OCI-LY7 (cell line): ENCODE measurements around the gene HS3ST1. TPM values are rescaled to one million over a fixed set of nuclear protein-coding genes. Genes with fewer than 3 reads are reported as not detected.

Experiments used
- BruUV-seq: library from RNA; stranded (reverse); fragments of 400-500 nt; replicated peaks from 2 replicates; lab custom pipeline; 2021; lab: Mats Ljungman, UMichigan
- CTCF ChIA-PET: fragments of 300-600 bp; sonication (Branson Sonifier 250); formaldehyde crosslinking; loops from one replicate; lab custom pipeline; 2022; ENCODE audit warnings: antibody characterized with exemption; ENCODE audit not compliant: unreplicated experiment; lab: Charles Lee
- POLR2A ChIA-PET: fragments of 300-600 bp; sonication (Branson Sonifier 250); formaldehyde crosslinking; loops from one replicate; lab custom pipeline; 2022; ENCODE audit warnings: antibody characterized with exemption; lab: Charles Lee
- DNase-seq: peaks from one replicate; pipeline ENCODE4 v3.0.0-alpha.2; 2015; ENCODE audit warnings: low spot score
- H2AFZ ChIP-seq: fragments of 200-600 bp; sonication (generic), shearing (Covaris generic); 2 replicates; pipeline ENCODE4 v1.6.1; 2014; ENCODE audit warnings: mild to moderate bottlenecking, antibody characterized with exemption, low read length, moderate library complexity
- H3K27ac ChIP-seq: fragments of 200-600 bp; sonication (generic); 2 replicates; pipeline ENCODE4 v1.5.1; 2014; ENCODE audit warnings: mixed run types, low read depth, mild to moderate bottlenecking, moderate library complexity, low read length, inconsistent platforms; ENCODE audit not compliant: poor library complexity, severe bottlenecking
- H3K36me3 ChIP-seq: fragments of 200-600 bp; sonication (generic); 2 replicates; pipeline ENCODE4 v1.6.1; 2014; ENCODE audit warnings: mild to moderate bottlenecking, antibody characterized with exemption, low read length, moderate library complexity, mixed read lengths; ENCODE audit not compliant: insufficient read depth
- H3K4me1 ChIP-seq: fragments of 200-600 bp; sonication (generic); 2 replicates; pipeline ENCODE4 v1.5.1; 2014; ENCODE audit warnings: mild to moderate bottlenecking, low read length; ENCODE audit not compliant: insufficient read depth, poor library complexity, severe bottlenecking
- H3K4me2 ChIP-seq: fragments of 200-600 bp; sonication (generic); 2 replicates; pipeline ENCODE4 v1.6.1; 2014; ENCODE audit warnings: mild to moderate bottlenecking, low read length
- H3K4me3 ChIP-seq: fragments of 200-600 bp; sonication (generic); 2 replicates; pipeline ENCODE4 v1.5.1; 2014; ENCODE audit warnings: mild to moderate bottlenecking, low read depth, low read length; ENCODE audit not compliant: poor library complexity, severe bottlenecking
- H3K79me2 ChIP-seq: fragments of 200-600 bp; sonication (generic); 2 replicates; pipeline ENCODE4 v1.6.1; 2016; ENCODE audit warnings: low read depth, mild to moderate bottlenecking, low read length, moderate library complexity, mixed read lengths; ENCODE audit not compliant: insufficient read depth
- H3K9me2 ChIP-seq: fragments of 200-600 bp; sonication (generic); 2 replicates; pipeline ENCODE4 v1.6.1; 2016; ENCODE audit warnings: mild to moderate bottlenecking, low read length, mixed read lengths; ENCODE audit not compliant: insufficient read depth
- H3K9me3 ChIP-seq: fragments of 200-600 bp; sonication (generic); 2 replicates; pipeline ENCODE4 v1.6.1; 2014; ENCODE audit warnings: mild to moderate bottlenecking, mixed run types, low read length, mixed read lengths
- H4K20me1 ChIP-seq: fragments of 200-600 bp; sonication (generic); 2 replicates; pipeline ENCODE4 v1.6.1; 2014; ENCODE audit warnings: mild to moderate bottlenecking, antibody characterized with exemption, low read length, moderate library complexity, mixed read lengths; ENCODE audit not compliant: insufficient read depth
- CTCF ChIP-seq: fragments of 200-600 bp; sonication (generic); conservative IDR thresholded peaks from 2 replicates; pipeline ENCODE4 v1.5.1; 2014; ENCODE audit warnings: mild to moderate bottlenecking, antibody characterized with exemption, low read length, moderate library complexity, mixed read lengths
- EZH2phosphoT487 ChIP-seq: fragments of 200-600 bp; sonication (generic); IDR thresholded peaks from 2 replicates; pipeline ENCODE4 v1.6.1; 2018; ENCODE audit warnings: low read depth, borderline replicate concordance, mild to moderate bottlenecking, mixed run types, antibody characterized with exemption, low read length, moderate library complexity, mixed read lengths
- intact Hi-C: fragments of 100-400 bp; cut with micrococcal nuclease; formaldehyde crosslinking; loops from one replicate; pipeline ENCODE4 v1.10.0; 2022; ENCODE audit not compliant: unreplicated experiment
- total RNA-seq, 2 experiments: library from RNA; depleted of rRNA in 1 of 2; stranded (reverse); fragments of >200 nt in 1 of 2; shearing (Covaris generic) in 1 of 2; gene quantifications; 2 replicates each; pipeline ENCODE4 v1.2.3, GENCODE V29; 2014 to 2022

Gene HS3ST1
- total RNA-seq, 2 experiments from 2014 or later = not detected

- no peaks in the 10 kb centered on the region for H3K36me3 ChIP-seq
- no TSS peak for BruUV-seq
- no peak overlapping the region for H3K27ac ChIP-seq
- H4K20me1 ChIP-seq = no peaks in the 10 kb centered on the region
- no peaks in the 10 kb centered on the region for H3K79me2 ChIP-seq
- no peaks in the 10 kb centered on the region for H3K4me1 ChIP-seq
- intact Hi-C loops = no loop called here
- H3K4me3 ChIP-seq = no peak overlapping the region
- DNase-seq = no peak
- ChIA-PET POLR2A (interaction anchor here (1.0 kb wide), 1 partner anchor 19 kb away, joined by 3 read pairs; no protein-coding TSS in a partner anchor), CTCF (no interaction called here)
- H3K9me3 ChIP-seq = no peaks in the 10 kb centered on the region
- TF ChIP-seq CTCF (no peak), EZH2phosphoT487 (no peak)
- no peak overlapping the region for H3K4me2 ChIP-seq
- no peak overlapping the region for H2AFZ ChIP-seq
- no peaks in the 10 kb centered on the region for H3K9me2 ChIP-seq
These were observed 21.1 kb downstream of the HS3ST1 start for GRCh38 chr4:11407551-11407950.

GRCh38 chr4:11404431-11404830 lies 24.3 kb downstream of the HS3ST1 start:
- no TSS peak for BruUV-seq

More at GRCh38 chr4:11404431-11404830, 24.3 kb downstream of the HS3ST1 start:
- H3K9me3 ChIP-seq = no peaks in the 10 kb centered on the region
- H3K79me2 ChIP-seq = no peaks in the 10 kb centered on the region
- H2AFZ ChIP-seq = no peak overlapping the region
- no peak for DNase-seq
- intact Hi-C loops = no loop called here
- no peaks in the 10 kb centered on the region for H3K36me3 ChIP-seq
- no peak overlapping the region for H3K27ac ChIP-seq
- no peak for TF ChIP-seq EZH2phosphoT487
- no peak for TF ChIP-seq CTCF
- POLR2A ChIA-PET = no interaction called here
- no peak overlapping the region for H3K4me2 ChIP-seq
- H3K4me3 ChIP-seq = no peak overlapping the region
- no peaks in the 10 kb centered on the region for H3K4me1 ChIP-seq
- CTCF ChIA-PET = no interaction called here
- no peaks in the 10 kb centered on the region for H3K9me2 ChIP-seq
- H4K20me1 ChIP-seq = no peaks in the 10 kb centered on the region
